ENCODE data around the gene TCTN2. TPM values are rescaled to one million over a fixed set of nuclear protein-coding genes. Genes with fewer than 3 reads are reported as not detected.

TCTN2 gene
- total and polyA plus RNA-seq, 2 of the 4 experiments (the other 2 are of a cell fraction), result 8.4 to 13.6 TPM

GRCh38 chr12:123657211-123657610 is 13.7 kb upstream of the TCTN2 start:
- H3K36me3 ChIP-seq (ENCODE audit: control insufficient read depth, insufficient read depth, low read length), result peaks cover 24% of the 10 kb centered on the region
- ChIA-PET CTCF (no interaction called here), POLR2A (ENCODE audit: unreplicated experiment) (no interaction called here)
- H2BK120ac ChIP-seq (ENCODE audit: low read depth, low read length), result no peak overlapping the region
- peaks cover 2 to 7% of the 10 kb centered on the region in 2 experiments; a peak in 2 of 4 replicates for H3K79me1 ChIP-seq (ENCODE audit: low read depth in 1 of 2, low read length in 2 of 2)
- no peak overlapping the region for H3K9ac ChIP-seq (ENCODE audit: low read depth, low read length)
- no peak overlapping the region for H2AFZ ChIP-seq (replicated peaks; ENCODE audit: low read length, poor library complexity)
- 78% methylated on average over 8 of the region's 9 CpGs; no CpG with 5 or more reads in 1 of the 2 experiments for WGBS, 2 experiments (ENCODE audit: extremely low coverage in 2 of 2, insufficient read length in 1 of 2)
- H3K4me3 ChIP-seq (ENCODE audit: insufficient read depth, low read depth, low read length), result no peak overlapping the region
- H2AK9ac ChIP-seq (replicated peaks; ENCODE audit: low read depth, low read length, poor library complexity), result no peak overlapping the region
- TF ChIP-seq POLR2A (IDR thresholded peaks at IDR 0.05; ENCODE audit: low read depth, low read length) (no peak), MXI1 (IDR thresholded peaks at IDR 0.05; ENCODE audit: borderline replicate concordance, low read depth, low read length) (no peak), MAFK (IDR thresholded peaks at IDR 0.05; ENCODE audit: low read depth, low read length) (no peak), CTCF (conservative IDR thresholded peaks at IDR 0.05; ENCODE audit: low read depth, low read length) (no peak), RAD21 (IDR thresholded peaks at IDR 0.05; ENCODE audit: low read length) (no peak), NFE2L2 (IDR thresholded peaks at IDR 0.05; ENCODE audit: low read depth, low read length) (no peak), SMC3 (IDR thresholded peaks at IDR 0.05; ENCODE audit: low read depth, low read length) (no peak), USF2 (IDR thresholded peaks at IDR 0.05; ENCODE audit: low read depth, low read length) (no peak), BHLHE40 (IDR thresholded peaks at IDR 0.05; ENCODE audit: low read depth, low read length) (no peak), CEBPB (IDR thresholded peaks at IDR 0.05; ENCODE audit: low read depth, low read length) (no peak), RFX5 (IDR thresholded peaks at IDR 0.05; ENCODE audit: low read depth, low read length) (no peak), RCOR1 (IDR thresholded peaks at IDR 0.05; ENCODE audit: insufficient replicate concordance, low read length) (no peak), CHD1 (IDR thresholded peaks at IDR 0.05; ENCODE audit: low read depth, low read length) (no peak), MAZ (IDR thresholded peaks at IDR 0.05; ENCODE audit: borderline replicate concordance, low read depth, low read length) (no peak), FOS (IDR thresholded peaks at IDR 0.05; ENCODE audit: low read depth, low read length) (no peak)
- H3K4me1 ChIP-seq (ENCODE audit: control insufficient read depth, insufficient read depth, low read length), result peaks cover 3% of the 10 kb centered on the region
- H3K9me1 ChIP-seq (ENCODE audit: insufficient read depth, low read length), result 0 out of 2 replicates have a peak, but pooled peaks cover 2% of the 10 kb centered on the region
- no peaks in the 10 kb centered on the region; the same call in 1 of the 2 replicates for H4K20me1 ChIP-seq (ENCODE audit: insufficient read depth, low read length)
- no peak overlapping the region for H2BK15ac ChIP-seq (ENCODE audit: low read depth, low read length)
- no peak overlapping the region for H2AK5ac ChIP-seq (ENCODE audit: low read depth, low read length)
- H3K4ac ChIP-seq (ENCODE audit: low read depth, low read length), result no peak overlapping the region
- H3K27me3 ChIP-seq (ENCODE audit: control insufficient read depth, insufficient read depth, low read length), result no peaks in the 10 kb centered on the region
- H4K5ac ChIP-seq (ENCODE audit: low read depth, low read length), result no peak overlapping the region
- H3K4me2 ChIP-seq (ENCODE audit: low read depth, low read length), result no peak overlapping the region
- no peak overlapping the region for H3K18ac ChIP-seq (ENCODE audit: low read depth, low read length)
- no peak overlapping the region for H4K91ac ChIP-seq (ENCODE audit: insufficient read depth, low read depth, low read length)
- in situ Hi-C loops (cut with MboI; ENCODE audit: low sequenced_read_pairs), result no loop called here
- no peak overlapping the region for H2BK20ac ChIP-seq (ENCODE audit: low read depth, low read length)
- no peak overlapping the region for H3K56ac ChIP-seq (ENCODE audit: extremely low read depth, insufficient read depth, low read length)
- BruUV-seq (replicated peaks), result no TSS peak
- ATAC-seq (ENCODE audit: low read depth) (no peak), DNase-seq (no peak)
- dilution Hi-C loops (cut with HindIII; ENCODE audit: low sequenced_read_pairs, unreplicated experiment), result no loop called here
- H3K14ac ChIP-seq (replicated peaks; ENCODE audit: low read depth, low read length), result no peak overlapping the region
- no peak overlapping the region for H2BK5ac ChIP-seq (ENCODE audit: low read depth, low read length, poor library complexity, severe bottlenecking)
- no peak overlapping the region for H3K23ac ChIP-seq (ENCODE audit: low read depth, low read length)
- no peak overlapping the region for H4K8ac ChIP-seq (ENCODE audit: low read depth in 2 of 2, low read length in 2 of 2)
- no peaks in the 10 kb centered on the region for H3K9me3 ChIP-seq (ENCODE audit: control insufficient read depth, insufficient read depth, low read length)
- intact Hi-C loops (cut with micrococcal nuclease), result no loop called here
- H3K27ac ChIP-seq (ENCODE audit: insufficient read depth, low read length), result no peak overlapping the region

Data from IMR-90 (cell line).